ENCODE data around the gene SMIM12.

The SMIM12 gene

GRCh38 chr1:34859446-34860200 lies at the start of gene SMIM12:
TSS of gene SMIM12 (minus strand) at chr1:34859749. CDS start at chr1:34855977, 3,772 bp downstream.
- no peaks in the 10 kb centered on the region for H3K4me1 ChIP-seq
- H3K27ac ChIP-seq: peak within 1 kb of the TSS; percentile 78
- H3K4me3 ChIP-seq (ENCODE audit: low read depth, low read length): peak within 1 kb of the TSS; percentile 79
- peak within 1 kb of the TSS; percentile 77 for H3K4me2 ChIP-seq (ENCODE audit: low read length)
- peaks cover 7% of the 10 kb centered on the region for H3K79me2 ChIP-seq
- H2AFZ ChIP-seq: peak within 1 kb of the TSS; percentile 50
- TF ChIP-seq CTCF (IDR thresholded peaks at IDR 0.05): peak; percentile 78
- no peaks in the 10 kb centered on the region for H3K9me3 ChIP-seq (ENCODE audit: control insufficient read depth, low read length)
- H3K36me3 ChIP-seq (ENCODE audit: control insufficient read depth, insufficient read depth, low read length): no peaks in the 10 kb centered on the region
- H3K27me3 ChIP-seq (ENCODE audit: control insufficient read depth, insufficient read depth, low read length): no peaks in the 10 kb centered on the region
- peak within 1 kb of the TSS; percentile 76 for H3K9ac ChIP-seq

GRCh38 chr1:34908369-34908768 lies 48.8 kb upstream of the SMIM12 start:
- no peak overlapping the region for H3K4me3 ChIP-seq (ENCODE audit: low read depth, low read length)
- H3K79me2 ChIP-seq: no peaks in the 10 kb centered on the region
- no peaks in the 10 kb centered on the region for H3K27me3 ChIP-seq (ENCODE audit: control insufficient read depth, insufficient read depth, low read length)
- no peak overlapping the region for H3K4me2 ChIP-seq (ENCODE audit: low read length)
- no peak overlapping the region for H3K9ac ChIP-seq
- H3K27ac ChIP-seq: no peak overlapping the region
- no peak for TF ChIP-seq CTCF (IDR thresholded peaks at IDR 0.05)
- H3K4me1 ChIP-seq: no peaks in the 10 kb centered on the region
- H3K9me3 ChIP-seq (ENCODE audit: control insufficient read depth, low read length): no peaks in the 10 kb centered on the region
- H3K36me3 ChIP-seq (ENCODE audit: control insufficient read depth, insufficient read depth, low read length): no peaks in the 10 kb centered on the region
- H2AFZ ChIP-seq: no peak overlapping the region

- Histone ChIP-seq H3K9me3 (ENCODE audit: control insufficient read depth, low read length) (no peaks in the 10 kb centered on the region), H3K9ac (no peak overlapping the region), H3K27ac (no peak overlapping the region), H2AFZ (no peak overlapping the region), H3K4me2 (ENCODE audit: low read length) (no peak overlapping the region), H3K27me3 (ENCODE audit: control insufficient read depth, insufficient read depth, low read length) (no peaks in the 10 kb centered on the region), H3K4me1 (no peaks in the 10 kb centered on the region), H3K4me3 (ENCODE audit: low read depth, low read length) (no peak overlapping the region), H3K79me2 (no peaks in the 10 kb centered on the region), H3K36me3 (ENCODE audit: control insufficient read depth, insufficient read depth, low read length) (no peaks in the 10 kb centered on the region)
- no peak for TF ChIP-seq CTCF (IDR thresholded peaks at IDR 0.05)
Observed at GRCh38 chr1:34907487-34908090, 48.0 kb upstream of the SMIM12 start.

- TF ChIP-seq CTCF (IDR thresholded peaks at IDR 0.05): no peak
- Histone ChIP-seq H3K79me2 (no peaks in the 10 kb centered on the region), H3K4me1 (no peaks in the 10 kb centered on the region), H3K4me2 (ENCODE audit: low read length) (no peak overlapping the region), H3K27me3 (ENCODE audit: control insufficient read depth, insufficient read depth, low read length) (no peaks in the 10 kb centered on the region), H3K36me3 (ENCODE audit: control insufficient read depth, insufficient read depth, low read length) (no peaks in the 10 kb centered on the region), H2AFZ (no peak overlapping the region), H3K9ac (no peak overlapping the region), H3K9me3 (ENCODE audit: control insufficient read depth, low read length) (no peaks in the 10 kb centered on the region), H3K27ac (no peak overlapping the region), H3K4me3 (ENCODE audit: low read depth, low read length) (no peak overlapping the region)
Observed at GRCh38 chr1:34906756-34907155, 47.2 kb upstream of the SMIM12 start.

Data from parathyroid adenoma (tissue), 2 donors.